ENCODE results near the gene EDC4.
"Not testable (repeated sequence)": the region's sequence is repeated elsewhere in the genome, so short reads cannot be mapped to it uniquely, and the experiment has no call there.

Gene EDC4

GRCh38 chr16:67893743-67894399 is 21.0 kb downstream of the EDC4 start:
- DNase-seq (ENCODE audit: low read depth, low spot score): no peak
- H3K4me3 ChIP-seq (ENCODE audit: low read length): peak overlapping the region; percentile 91

DNA sequence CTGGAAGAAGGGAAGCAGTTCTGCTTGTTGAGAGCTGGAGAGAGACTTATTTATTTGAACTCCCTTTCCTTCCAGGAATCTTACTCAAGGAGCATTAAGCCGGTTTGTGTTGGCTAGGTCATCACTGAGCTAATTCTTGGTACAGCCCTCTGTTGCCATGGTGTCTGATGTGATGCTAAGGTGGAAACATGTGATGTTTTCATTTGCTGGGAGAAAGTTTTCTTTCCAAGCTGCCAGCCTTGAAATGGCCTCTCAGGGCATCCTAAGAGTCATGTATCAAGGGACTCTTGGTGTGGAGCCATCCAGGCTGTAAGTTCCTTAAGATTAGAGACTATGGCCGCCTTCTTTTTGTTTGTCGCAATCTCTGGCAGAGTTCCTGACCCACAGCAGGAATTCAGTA is 24.4 kb downstream of the EDC4 start:
- no peak for DNase-seq (ENCODE audit: low read depth, low spot score)

GRCh38 chr16:67901734-67902133 is 28.9 kb downstream of the EDC4 start:
- no peak overlapping the region for H3K4me3 ChIP-seq (ENCODE audit: low read length)
- no peak for DNase-seq (ENCODE audit: low read depth, low spot score)

More for the DNA sequence above, 24.4 kb downstream of the EDC4 start:
- H3K4me3 ChIP-seq (ENCODE audit: low read length): no peak overlapping the region

GRCh38 chr16:67902831-67903230 is 30.0 kb downstream of the EDC4 start:
- H3K4me3 ChIP-seq (ENCODE audit: low read length): no peak overlapping the region
- DNase-seq (ENCODE audit: low read depth, low spot score): no peak

GRCh38 chr16:67907397-67908180 is 34.7 kb downstream of the EDC4 start:
- H3K4me3 ChIP-seq (ENCODE audit: low read length): no peak overlapping the region
- DNase-seq (ENCODE audit: low read depth, low spot score): no peak

DNA sequence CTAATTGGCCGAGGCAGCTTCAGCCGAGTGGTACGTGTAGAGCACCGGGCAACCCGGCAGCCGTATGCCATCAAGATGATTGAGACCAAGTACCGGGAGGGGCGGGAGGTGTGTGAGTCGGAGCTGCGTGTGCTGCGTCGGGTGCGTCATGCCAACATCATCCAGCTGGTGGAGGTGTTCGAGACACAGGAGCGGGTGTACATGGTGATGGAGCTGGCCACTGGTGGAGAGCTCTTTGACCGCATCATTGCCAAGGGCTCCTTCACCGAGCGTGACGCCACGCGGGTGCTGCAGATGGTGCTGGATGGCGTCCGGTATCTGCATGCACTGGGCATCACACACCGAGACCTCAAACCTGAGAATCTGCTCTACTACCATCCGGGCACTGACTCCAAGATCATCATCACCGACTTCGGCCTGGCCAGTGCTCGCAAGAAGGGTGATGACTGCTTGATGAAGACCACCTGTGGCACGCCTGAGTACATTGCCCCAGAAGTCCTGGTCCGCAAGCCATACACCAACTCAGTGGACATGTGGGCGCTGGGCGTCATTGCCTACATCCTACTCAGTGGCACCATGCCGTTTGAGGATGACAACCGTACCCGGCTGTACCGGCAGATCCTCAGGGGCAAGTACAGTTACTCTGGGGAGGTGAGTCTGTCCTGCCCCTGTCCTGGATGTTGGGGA is 36.3 kb downstream of the EDC4 start:
- no peak for DNase-seq (ENCODE audit: low read depth, low spot score)
- no peak overlapping the region for H3K4me3 ChIP-seq (ENCODE audit: low read length)

- no peak overlapping the region for H3K4me3 ChIP-seq (ENCODE audit: low read length)
- peak; percentile 65 for DNase-seq (ENCODE audit: low read depth, low spot score)
These were observed 37.3 kb downstream of the EDC4 start for GRCh38 chr16:67910158-67910557.

DNA sequence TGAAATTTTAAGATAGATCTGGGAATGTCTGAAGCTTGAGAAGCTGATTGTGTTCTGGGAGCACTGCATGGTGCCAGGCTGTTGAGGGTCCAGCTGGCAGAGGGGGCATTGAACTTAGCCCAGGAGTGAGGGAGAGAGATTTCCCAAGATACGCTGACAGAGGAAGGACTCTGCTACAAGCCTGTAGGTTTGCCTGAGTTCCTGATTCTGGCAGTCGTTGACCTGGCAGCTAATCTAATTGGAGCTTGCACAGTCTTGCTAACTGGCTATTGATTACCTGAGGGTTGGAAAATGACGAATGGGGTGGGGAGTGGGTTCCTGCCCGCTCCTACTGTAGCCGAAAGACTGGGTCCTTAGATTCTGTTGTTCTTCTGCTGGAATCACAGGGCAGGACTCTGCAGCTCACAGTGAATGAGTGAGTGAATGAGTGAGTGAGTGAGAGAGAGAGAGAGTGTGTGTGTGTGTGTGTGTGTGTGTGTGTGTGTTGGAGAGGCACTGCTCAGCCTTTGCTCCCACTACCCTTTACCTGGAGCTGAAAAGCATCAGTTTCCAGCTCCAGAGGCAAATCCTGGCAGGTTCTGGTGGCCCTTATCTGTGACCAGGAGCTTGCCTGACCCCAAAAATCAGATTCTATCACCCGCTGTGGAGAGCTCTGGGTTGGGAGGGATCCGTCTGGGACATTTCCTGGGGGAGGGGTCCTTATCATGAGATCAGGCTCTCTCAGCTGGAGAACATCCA is 42.1 kb downstream of the EDC4 start:
- no peak for DNase-seq (ENCODE audit: low read depth, low spot score)

DNA sequence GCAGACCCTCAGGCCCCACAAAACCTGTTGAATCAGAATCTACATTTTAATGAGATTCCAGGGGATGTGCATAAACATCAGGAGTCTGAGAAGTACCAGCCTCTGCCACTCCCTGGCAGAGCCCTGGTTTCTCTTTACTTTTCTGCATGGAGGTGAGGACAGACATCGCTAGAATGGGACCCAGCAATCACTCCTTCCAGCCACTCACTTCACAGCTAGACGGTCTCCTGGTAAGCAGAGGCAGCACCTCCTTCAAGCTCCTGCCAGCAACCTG is 42.6 kb downstream of the EDC4 start:
- DNase-seq (ENCODE audit: low read depth, low spot score); H3K4me3 ChIP-seq (ENCODE audit: low read length): not testable (repeated sequence)

More for the DNA sequence above, 42.1 kb downstream of the EDC4 start:
- H3K4me3 ChIP-seq (ENCODE audit: low read length): no peak overlapping the region

DNA sequence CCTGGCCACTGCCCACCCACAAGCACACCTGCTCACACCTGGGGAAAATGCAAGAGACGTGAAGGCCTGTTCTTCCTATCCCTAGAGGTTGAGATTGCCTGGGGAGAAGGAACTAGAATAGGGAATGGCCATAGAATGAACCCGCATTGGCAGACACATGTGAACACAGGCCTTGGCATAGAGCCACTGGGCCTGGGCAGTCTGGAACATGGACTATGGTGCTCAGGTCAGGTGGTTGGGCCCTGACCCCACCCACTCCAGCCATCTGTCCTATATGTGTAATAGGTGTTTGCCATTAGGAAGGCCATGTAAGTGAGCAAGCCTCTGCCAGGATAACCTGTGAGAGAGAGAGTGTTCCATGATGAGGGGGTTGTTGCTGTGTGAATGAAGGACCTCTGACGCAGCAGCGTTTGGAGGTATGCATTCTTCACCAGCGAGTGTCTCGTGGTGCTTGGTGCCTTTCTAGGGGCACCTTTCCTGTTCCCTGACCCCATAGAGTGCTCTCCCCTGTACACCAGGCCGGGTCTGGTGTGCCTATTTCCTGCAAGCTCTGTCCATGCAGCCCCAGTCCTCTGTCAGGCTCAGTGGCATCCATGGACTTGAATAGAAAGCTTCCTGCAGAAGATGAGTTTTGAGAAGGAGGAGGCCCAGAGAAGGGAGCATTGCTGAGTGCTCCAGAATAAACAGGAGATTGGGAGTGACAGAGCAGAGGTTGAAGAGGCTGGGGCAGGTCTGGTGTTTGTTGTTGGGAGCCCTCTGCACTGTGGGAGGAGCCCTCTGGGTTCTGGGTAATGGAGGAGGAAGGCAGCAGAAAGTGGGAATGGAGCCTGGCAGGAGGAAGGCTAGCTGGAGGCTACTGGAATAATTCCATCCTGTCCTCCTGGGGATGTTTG is 43.2 kb downstream of the EDC4 start:
- no peak for DNase-seq (ENCODE audit: low read depth, low spot score)

DNA sequence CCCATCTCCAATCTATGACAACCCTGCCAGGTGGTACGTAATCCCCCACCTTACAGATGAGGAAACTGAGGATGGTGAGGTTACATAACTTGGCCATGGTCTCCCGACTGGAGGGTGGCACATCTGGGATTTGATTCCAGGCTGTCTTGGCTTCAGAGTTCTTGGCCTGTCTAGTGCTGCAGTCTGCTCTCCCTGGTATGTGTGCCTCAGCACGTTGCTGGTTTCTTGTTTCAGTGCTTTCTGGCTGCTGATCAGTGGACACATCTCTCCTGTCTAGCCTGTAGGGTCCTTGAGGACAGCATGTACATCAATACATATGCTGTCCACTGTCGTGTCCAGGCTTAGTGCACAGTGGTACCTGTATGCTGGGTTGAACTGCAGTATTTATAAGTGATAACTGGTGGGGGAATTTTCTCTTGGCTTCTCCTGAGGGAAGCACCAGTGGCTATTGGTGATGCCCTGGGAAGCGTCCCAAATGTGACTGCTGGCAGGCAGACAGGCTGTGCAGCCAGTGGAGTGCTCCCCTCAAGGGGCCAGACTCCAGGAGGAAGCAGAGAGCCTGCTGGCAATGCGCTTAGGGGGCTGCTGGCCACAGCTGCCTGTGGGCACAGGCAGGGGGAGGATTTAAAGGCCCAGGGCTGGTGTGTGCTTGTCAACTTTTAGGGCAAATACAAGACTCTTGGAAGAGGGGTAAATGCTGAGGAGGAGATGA is 44.4 kb downstream of the EDC4 start:
- DNase-seq (ENCODE audit: low read depth, low spot score): no peak
- no peak overlapping the region for H3K4me3 ChIP-seq (ENCODE audit: low read length)

More for the DNA sequence above, 43.2 kb downstream of the EDC4 start:
- H3K4me3 ChIP-seq (ENCODE audit: low read length): no peak overlapping the region

GRCh38 chr16:67917852-67918236 is 45.0 kb downstream of the EDC4 start:
- no peak for DNase-seq (ENCODE audit: low read depth, low spot score)

DNA sequence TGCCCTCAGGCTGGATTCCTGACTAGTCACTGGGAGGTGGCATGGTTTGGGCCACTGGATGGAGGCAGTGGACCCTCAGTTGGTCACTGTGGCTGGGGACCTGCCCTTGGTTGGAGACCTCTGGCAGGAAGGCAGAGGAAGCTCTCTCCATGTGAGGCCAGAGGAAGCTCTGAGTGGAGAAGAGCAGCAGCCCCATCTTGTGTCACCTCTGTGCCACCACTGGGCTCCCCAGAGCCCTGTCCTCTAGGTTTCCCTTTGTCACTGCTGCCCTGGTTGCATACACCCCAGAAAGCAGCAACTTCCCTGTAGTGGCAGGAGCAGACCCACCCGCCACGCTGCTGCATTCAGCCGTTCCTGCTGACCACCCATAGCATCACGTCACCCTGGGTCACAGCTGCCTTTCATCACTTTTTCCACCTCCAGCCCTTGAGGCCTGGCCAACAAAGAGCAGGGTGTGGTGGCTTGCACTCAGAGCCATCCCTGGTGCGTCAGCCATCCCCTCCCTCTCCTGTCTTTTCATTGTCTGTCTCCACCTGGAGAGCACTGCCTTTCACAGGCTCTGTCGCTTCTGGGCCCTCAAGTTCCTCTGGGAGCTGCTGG is 46.9 kb downstream of the EDC4 start:
- no peak overlapping the region for H3K4me3 ChIP-seq (ENCODE audit: low read length)
- DNase-seq (ENCODE audit: low read depth, low spot score): no peak

More at GRCh38 chr16:67917852-67918236, 45.0 kb downstream of the EDC4 start:
- H3K4me3 ChIP-seq (ENCODE audit: low read length): no peak overlapping the region

DNA sequence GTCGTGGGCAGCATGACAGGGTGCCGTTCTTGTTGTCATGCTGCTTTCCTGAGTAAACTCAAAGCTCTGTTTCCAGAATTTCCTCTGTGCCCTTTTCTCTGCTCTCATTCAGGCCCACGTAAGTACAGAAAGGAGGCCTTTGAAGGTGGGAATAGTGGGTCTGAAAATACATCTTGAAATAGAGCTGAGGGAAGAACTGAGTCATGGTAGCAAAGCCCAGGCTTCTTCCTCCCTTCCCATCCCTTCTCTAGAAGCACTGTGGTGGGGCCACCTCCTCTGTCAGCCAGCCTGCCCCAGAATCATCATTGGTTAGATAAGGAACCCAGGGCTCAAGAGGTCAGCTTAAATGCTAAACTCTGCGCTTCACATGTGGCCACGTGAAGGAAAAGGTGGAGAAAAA is 49.4 kb downstream of the EDC4 start:
- H3K4me3 ChIP-seq (ENCODE audit: low read length): no peak overlapping the region
- DNase-seq (ENCODE audit: low read depth, low spot score): no peak

DNA sequence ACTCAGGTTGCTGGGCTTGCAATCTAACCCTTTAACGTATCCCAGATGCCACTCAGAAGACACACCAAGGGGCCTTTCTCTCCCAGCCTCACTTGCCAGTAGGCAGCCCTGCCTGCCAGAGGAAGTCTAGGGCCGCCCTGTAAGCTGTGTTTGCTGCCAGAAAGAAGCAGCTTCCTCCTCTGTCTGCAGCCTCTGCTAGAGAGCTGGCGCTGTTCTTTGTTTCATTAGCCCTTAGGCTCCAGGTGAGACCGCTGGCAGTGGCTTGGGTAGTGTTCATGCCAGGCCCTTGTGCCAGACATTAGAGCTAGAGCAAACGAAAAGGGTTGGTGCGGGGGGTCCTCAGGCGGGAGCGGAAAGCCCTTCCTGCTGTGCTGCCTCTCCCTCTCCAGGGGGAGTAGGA is 49.9 kb downstream of the EDC4 start:
- DNase-seq (ENCODE audit: low read depth, low spot score): no peak
- no peak overlapping the region for H3K4me3 ChIP-seq (ENCODE audit: low read length)

DNA sequence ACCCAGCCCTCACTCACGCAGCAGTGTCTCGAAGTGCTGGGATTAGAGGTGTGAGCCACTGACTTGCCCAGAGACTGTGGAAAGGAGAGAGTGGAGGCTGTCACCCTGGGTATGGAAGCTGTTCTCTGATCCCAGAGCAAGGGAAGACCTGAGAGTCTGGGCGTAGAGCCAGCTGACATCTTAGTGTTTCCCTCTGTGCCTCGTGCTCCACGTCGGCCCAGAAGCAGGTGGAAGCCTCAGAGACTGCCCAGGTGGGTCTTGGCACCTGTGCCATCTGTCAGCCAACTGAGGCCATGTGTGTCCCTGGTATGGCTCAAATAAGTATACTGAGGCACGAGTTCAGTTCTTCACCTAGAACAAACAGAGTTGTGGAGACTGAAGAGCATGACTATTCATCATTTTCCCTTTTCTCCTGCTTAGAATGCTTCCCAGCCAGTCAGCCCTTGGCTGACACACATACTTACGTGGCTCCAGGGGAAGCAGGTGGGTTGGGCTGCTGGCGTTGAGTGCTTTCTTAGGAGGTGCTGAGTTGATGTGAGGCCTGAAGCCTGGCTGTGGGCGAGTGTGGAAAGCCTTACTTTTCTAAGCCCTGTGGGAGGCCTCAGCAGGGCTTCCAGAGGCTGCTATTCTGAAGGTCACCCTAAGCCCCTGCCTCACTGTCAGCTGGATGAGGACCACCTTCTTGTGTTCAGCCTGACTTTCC is 50.7 kb downstream of the EDC4 start:
- DNase-seq (ENCODE audit: low read depth, low spot score): no peak
- H3K4me3 ChIP-seq (ENCODE audit: low read length): no peak overlapping the region

All from Jurkat, Clone E6-1 (cell line).